Measurements from ENCODE around the gene STIL. TPM values are rescaled to one million over a fixed set of nuclear protein-coding genes. Genes with fewer than 3 reads are reported as not detected.

Gene STIL
- polyA plus RNA-seq, 2 of the 4 experiments (the other 2 are of a cell fraction): 10.1 to 21.7 TPM

DNA sequence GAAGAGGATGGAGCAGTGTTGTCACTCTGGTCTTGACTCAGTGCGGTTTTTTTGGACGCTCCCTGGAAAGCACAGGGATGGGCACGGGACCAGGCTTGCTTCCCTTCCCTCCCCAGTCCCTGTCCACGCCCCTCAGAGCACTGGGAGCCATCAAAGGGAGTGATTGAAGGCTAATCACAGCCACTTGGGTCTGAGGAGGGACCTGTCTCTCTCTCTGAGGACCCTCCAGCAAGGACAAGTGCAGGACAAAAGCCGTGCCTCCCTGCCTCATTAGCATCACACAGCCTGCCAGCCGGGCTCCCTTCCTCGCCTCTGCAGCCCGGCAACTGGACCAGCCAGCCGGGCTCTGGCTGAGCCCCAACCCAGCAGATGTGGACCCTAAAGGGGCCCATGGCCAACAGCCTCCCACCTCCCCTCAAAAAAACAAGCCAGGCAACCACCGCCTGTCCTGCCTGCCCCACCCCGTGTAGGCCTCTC is 105.5 kb downstream of the STIL start:
- 81% methylated on average over 8 of the region's 11 CpGs for WGBS (ENCODE audit: missing lambda C conversion rate)
- no peaks in the 10 kb centered on the region for H3K9me3 ChIP-seq
- CTCF ChIA-PET: no interaction called here
- POLR2A ChIA-PET: no interaction called here
- H3K27ac ChIP-seq: no peak overlapping the region
- no peak for TF ChIP-seq JUN (IDR thresholded peaks at IDR 0.05)
- TF ChIP-seq RAD21 (conservative IDR thresholded peaks at IDR 0.05 in 1 of 2, IDR thresholded peaks at IDR 0.05 in 1 of 2): no peak
- TF ChIP-seq ZNF302 (CRISPR knock-in tag; IDR thresholded peaks at IDR 0.05): no peak
- H3K4me3 ChIP-seq: no peak overlapping the region
- FAIRE-seq (no peak), DNase-seq (ENCODE audit: low read depth in 1 of 2, low spot score in 1 of 2) (no peak), ATAC-seq (no peak)
- no peak overlapping the region for H3K4me2 ChIP-seq
- H3K4me1 ChIP-seq: no peaks in the 10 kb centered on the region

DNA sequence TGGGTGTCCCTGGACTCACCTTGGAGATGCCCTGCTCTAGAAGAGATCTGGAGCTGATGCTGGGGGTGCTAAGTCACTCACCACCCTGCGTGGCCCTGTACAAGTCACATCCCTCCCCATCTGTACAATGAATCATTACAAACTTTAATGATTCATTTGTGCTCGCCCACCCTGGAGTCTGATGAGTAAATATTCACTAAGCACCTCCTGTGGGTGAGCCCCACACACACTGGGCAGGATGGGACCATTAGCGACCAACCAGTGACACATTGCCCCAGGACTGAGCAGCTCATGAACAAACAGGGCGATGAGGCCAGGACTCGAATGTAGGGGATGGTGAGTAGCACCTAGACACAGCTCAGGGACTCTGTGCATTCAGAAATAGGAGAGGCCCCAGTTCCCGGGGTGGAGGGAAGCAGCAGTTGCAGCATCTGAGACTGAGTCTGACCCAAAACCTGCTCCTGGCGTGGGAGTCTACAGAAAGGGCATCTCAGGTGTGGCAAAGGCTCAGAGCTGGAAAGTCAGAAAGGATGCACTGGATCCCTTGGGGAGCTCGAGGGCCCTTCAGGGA is 106.1 kb downstream of the STIL start:
- FAIRE-seq (no peak), ATAC-seq (no peak; a peak in 1 of 6 replicates), DNase-seq (ENCODE audit: low read depth in 1 of 2, low spot score in 1 of 2) (no peak)
- POLR2A ChIA-PET: no interaction called here
- TF ChIP-seq ESRRA (IDR thresholded peaks at IDR 0.05; ENCODE audit: borderline replicate concordance, low read length) (no peak), FOSB (CRISPR knock-in tag; IDR thresholded peaks at IDR 0.05) (no peak), POLR2AphosphoS2 (conservative IDR thresholded peaks at IDR 0.05; ENCODE audit: low read length) (no peak), POLR2A (IDR thresholded peaks at IDR 0.05; ENCODE audit: low read length) (no peak), NFE2L2 (conservative IDR thresholded peaks at IDR 0.05; ENCODE audit: low read length) (no peak), GATA3 (IDR thresholded peaks at IDR 0.05; ENCODE audit: borderline replicate concordance) (no peak), HOXB5 (CRISPR knock-in tag; IDR thresholded peaks at IDR 0.05) (no peak), TP53 (CRISPR knock-in tag; IDR thresholded peaks at IDR 0.05) (no peak), RNF2 (IDR thresholded peaks at IDR 0.05; ENCODE audit: borderline replicate concordance, low read depth) (no peak), MYC (IDR thresholded peaks at IDR 0.05; ENCODE audit: borderline replicate concordance, low read length) (no peak), MAFK (IDR thresholded peaks at IDR 0.05; ENCODE audit: partially characterized antibody) (no peak), SREBF2 (IDR thresholded peaks at IDR 0.05) (no peak)
- TF ChIP-seq, protein P1, sequence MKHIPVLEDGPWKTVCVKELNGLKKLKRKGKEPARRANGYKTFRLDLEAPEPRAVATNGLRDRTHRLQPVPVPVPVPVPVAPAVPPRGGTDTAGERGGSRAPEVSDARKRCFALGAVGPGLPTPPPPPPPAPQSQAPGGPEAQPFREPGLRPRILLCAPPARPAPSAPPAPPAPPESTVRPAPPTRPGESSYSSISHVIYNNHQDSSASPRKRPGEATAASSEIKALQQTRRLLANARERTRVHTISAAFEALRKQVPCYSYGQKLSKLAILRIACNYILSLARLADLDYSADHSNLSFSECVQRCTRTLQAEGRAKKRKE (CRISPR knock-in tag; IDR thresholded peaks at IDR 0.05; ENCODE audit: low read depth): no peak
- TF ChIP-seq, protein P2, sequence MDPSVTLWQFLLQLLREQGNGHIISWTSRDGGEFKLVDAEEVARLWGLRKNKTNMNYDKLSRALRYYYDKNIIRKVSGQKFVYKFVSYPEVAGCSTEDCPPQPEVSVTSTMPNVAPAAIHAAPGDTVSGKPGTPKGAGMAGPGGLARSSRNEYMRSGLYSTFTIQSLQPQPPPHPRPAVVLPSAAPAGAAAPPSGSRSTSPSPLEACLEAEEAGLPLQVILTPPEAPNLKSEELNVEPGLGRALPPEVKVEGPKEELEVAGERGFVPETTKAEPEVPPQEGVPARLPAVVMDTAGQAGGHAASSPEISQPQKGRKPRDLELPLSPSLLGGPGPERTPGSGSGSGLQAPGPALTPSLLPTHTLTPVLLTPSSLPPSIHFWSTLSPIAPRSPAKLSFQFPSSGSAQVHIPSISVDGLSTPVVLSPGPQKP (IDR thresholded peaks at IDR 0.05; ENCODE audit: low read depth, low read length): no peak
- no peak overlapping the region for H3K27ac ChIP-seq
- 0 out of 3 replicates have a peak, but pooled peaks cover 3% of the 10 kb centered on the region for H3K9me3 ChIP-seq
- H3K4me2 ChIP-seq: no peak overlapping the region
- H3K4me1 ChIP-seq: no peaks in the 10 kb centered on the region
- 38% methylated on average over 6 of the region's 8 CpGs for WGBS (ENCODE audit: missing lambda C conversion rate)
- CTCF ChIA-PET: interaction anchor here (1.6 kb wide), 1 partner anchor 29 kb away, joined by 5 read pairs; no protein-coding TSS in a partner anchor
- H3K4me3 ChIP-seq: no peak overlapping the region

DNA sequence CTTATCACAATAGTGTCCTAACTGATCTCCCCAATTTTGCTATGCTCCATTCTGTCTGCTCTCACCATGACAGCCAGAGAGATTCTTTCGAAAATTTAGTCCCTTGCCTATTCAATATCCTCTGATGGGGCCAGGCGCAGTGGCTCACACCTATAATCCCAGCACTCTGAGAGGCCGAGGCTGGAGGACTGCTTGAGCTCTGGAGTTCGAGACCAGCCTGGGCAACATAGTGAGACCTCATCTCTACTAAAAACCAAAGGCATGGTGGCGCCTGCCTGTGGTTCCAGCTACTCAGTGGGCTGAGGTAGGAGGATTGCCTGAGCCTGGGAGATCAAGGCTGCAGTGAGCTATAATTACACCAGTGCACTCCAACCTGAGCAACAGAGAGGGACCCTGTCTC is 108.0 kb downstream of the STIL start:
- Histone ChIP-seq H3K4me2 (no peak overlapping the region), H3K27ac (no peak overlapping the region), H3K4me3 (no peak overlapping the region), H3K9me3 (0 out of 3 replicates have a peak, but pooled peaks cover 4% of the 10 kb centered on the region), H3K4me1 (no peaks in the 10 kb centered on the region)
- TF ChIP-seq HOXB13 (CRISPR knock-in tag; IDR thresholded peaks at IDR 0.05; ENCODE audit: low read depth): no peak
- no peak for TF ChIP-seq RARB (CRISPR knock-in tag; IDR thresholded peaks at IDR 0.05)
- no peak for TF ChIP-seq RFX5 (IDR thresholded peaks at IDR 0.05)
- TF ChIP-seq, protein P3, sequence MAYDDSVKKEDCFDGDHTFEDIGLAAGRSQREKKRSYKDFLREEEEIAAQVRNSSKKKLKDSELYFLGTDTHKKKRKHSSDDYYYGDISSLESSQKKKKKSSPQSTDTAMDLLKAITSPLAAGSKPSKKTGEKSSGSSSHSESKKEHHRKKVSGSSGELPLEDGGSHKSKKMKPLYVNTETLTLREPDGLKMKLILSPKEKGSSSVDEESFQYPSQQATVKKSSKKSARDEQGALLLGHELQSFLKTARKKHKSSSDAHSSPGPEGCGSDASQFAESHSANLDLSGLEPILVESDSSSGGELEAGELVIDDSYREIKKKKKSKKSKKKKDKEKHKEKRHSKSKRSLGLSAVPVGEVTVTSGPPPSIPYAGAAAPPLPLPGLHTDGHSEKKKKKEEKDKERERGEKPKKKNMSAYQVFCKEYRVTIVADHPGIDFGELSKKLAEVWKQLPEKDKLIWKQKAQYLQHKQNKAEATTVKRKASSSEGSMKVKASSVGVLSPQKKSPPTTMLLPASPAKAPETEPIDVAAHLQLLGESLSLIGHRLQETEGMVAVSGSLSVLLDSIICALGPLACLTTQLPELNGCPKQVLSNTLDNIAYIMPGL (CRISPR knock-in tag; IDR thresholded peaks at IDR 0.05; ENCODE audit: borderline replicate concordance): no peak
- TF ChIP-seq, protein P4, sequence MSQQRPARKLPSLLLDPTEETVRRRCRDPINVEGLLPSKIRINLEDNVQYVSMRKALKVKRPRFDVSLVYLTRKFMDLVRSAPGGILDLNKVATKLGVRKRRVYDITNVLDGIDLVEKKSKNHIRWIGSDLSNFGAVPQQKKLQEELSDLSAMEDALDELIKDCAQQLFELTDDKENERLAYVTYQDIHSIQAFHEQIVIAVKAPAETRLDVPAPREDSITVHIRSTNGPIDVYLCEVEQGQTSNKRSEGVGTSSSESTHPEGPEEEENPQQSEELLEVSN (IDR thresholded peaks at IDR 0.05; ENCODE audit: borderline replicate concordance, low read depth): no peak
- TF ChIP-seq, protein P5, sequence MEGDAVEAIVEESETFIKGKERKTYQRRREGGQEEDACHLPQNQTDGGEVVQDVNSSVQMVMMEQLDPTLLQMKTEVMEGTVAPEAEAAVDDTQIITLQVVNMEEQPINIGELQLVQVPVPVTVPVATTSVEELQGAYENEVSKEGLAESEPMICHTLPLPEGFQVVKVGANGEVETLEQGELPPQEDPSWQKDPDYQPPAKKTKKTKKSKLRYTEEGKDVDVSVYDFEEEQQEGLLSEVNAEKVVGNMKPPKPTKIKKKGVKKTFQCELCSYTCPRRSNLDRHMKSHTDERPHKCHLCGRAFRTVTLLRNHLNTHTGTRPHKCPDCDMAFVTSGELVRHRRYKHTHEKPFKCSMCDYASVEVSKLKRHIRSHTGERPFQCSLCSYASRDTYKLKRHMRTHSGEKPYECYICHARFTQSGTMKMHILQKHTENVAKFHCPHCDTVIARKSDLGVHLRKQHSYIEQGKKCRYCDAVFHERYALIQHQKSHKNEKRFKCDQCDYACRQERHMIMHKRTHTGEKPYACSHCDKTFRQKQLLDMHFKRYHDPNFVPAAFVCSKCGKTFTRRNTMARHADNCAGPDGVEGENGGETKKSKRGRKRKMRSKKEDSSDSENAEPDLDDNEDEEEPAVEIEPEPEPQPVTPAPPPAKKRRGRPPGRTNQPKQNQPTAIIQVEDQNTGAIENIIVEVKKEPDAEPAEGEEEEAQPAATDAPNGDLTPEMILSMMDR (IDR thresholded peaks at IDR 0.05): no peak
- no peak for TF ChIP-seq SREBF2 (IDR thresholded peaks at IDR 0.05)
- no peak for TF ChIP-seq HDAC2 (IDR thresholded peaks at IDR 0.05)
- no peak for TF ChIP-seq TFCP2L1 (CRISPR knock-in tag; IDR thresholded peaks at IDR 0.05)
- TF ChIP-seq TP53 (CRISPR knock-in tag; IDR thresholded peaks at IDR 0.05): no peak
- no peak for TF ChIP-seq CEBPB (IDR thresholded peaks at IDR 0.05)
- no peak for TF ChIP-seq RAD21 (conservative IDR thresholded peaks at IDR 0.05 in 1 of 2, IDR thresholded peaks at IDR 0.05 in 1 of 2)
- TF ChIP-seq NFE2L2 (conservative IDR thresholded peaks at IDR 0.05; ENCODE audit: low read length): no peak
- FAIRE-seq: no peak
- 58% methylated on average over 5 of the region's 5 CpGs for WGBS (ENCODE audit: missing lambda C conversion rate)
- CTCF ChIA-PET: interaction anchor here (0.8 to 1.6 kb wide), 5 partner anchors 9 to 33 kb away, joined by 3 to 5 read pairs (median 3); no protein-coding TSS in a partner anchor
- POLR2A ChIA-PET: no interaction called here
- no peak for ATAC-seq
- no peak for DNase-seq (ENCODE audit: low read depth in 1 of 2, low spot score in 1 of 2)

All from A549 (cell line).